GM23338 (cell line): ENCODE measurements around the gene TMEM225B.
"Not testable (repeated sequence)": the region's sequence is repeated elsewhere in the genome, so short reads cannot be mapped to it uniquely, and the experiment has no call there.

Experiments
- CTCF ChIP-seq, 2 experiments: fragments of 200-600 bp in 1 of 2; sonication (generic) in 1 of 2; conservative IDR thresholded peaks; 2 replicates each; pipeline versions ENCODE4 v1.5.1 to v1.6.1; 2016 to 2017; ENCODE audit warnings: antibody characterized with exemption in 2 of 2, low read depth in 2 of 2, mild to moderate bottlenecking in 2 of 2, moderate library complexity in 1 of 2
- EZH2phosphoT487 ChIP-seq: fragments of 200-600 bp; sonication (generic); IDR thresholded peaks from one replicate; pipeline ENCODE4 v1.8.1; 2018; ENCODE audit warnings: antibody characterized with exemption; ENCODE audit not compliant: unreplicated experiment
- REST ChIP-seq: IDR thresholded peaks from one replicate; pipeline ENCODE4 v1.6.1; 2018; ENCODE audit warnings: antibody characterized with exemption; ENCODE audit not compliant: unreplicated experiment

DNA sequence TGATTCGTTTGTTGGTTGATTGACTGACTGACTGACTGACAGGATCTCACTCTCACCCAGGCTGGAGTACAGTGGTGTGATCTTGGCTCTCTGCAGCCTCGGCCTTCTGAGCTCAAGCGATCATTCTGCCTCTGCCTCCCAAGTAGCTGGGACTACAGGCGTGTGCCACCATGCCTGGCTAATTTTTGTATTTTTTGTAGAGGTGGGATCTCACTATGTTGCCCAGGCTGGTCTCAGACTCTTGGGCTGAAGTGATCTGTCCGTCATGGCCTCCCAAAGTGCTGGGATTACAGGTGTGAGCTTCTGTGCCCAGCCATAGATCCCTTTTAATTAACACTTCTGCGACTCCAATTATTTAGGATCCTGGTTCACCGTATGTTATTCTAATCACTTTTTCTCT, 29.3 kb upstream of the TMEM225B start:
- TF ChIP-seq CTCF (conservative IDR thresholded peaks at IDR 0.05; ENCODE audit: low read depth in 2 of 2); REST; EZH2phosphoT487: not testable (repeated sequence)
